Naive thymus-derived CD4-positive, alpha-beta T cell (primary cell): ENCODE measurements around the gene KCNK10. TPM values are rescaled to one million over a fixed set of nuclear protein-coding genes. Genes with fewer than 3 reads are reported as not detected.

Source experiments
- ATAC-seq: fragments of 150-1000 bp; cut with Tn5 transposase; 2 replicates; pipeline ENCODE4 v1.10.0; 2021; ENCODE audit warnings: mild to moderate bottlenecking, moderate library complexity
- CTCF ChIA-PET: fragments of 350-600 bp; sonication (Branson Sonifier 250); formaldehyde crosslinking; loops from one replicate; lab custom pipeline; 2021; ENCODE audit warnings: antibody characterized with exemption; lab: Charles Lee
- POLR2A ChIA-PET: fragments of 350-600 bp; sonication (Branson Sonifier 250); formaldehyde crosslinking; loops from one replicate; lab custom pipeline; 2021; ENCODE audit warnings: antibody characterized with exemption, inconsistent platforms; lab: Charles Lee
- DNase-seq, 9 donors: peaks; one replicate each; pipeline versions ENCODE4 v3.0.0 to v3.0.0-alpha.2; 2020 to 2022; ENCODE audit warnings: mixed read lengths in 1 of 9
- H3K27ac ChIP-seq: one replicate; pipeline ENCODE4 v1.7.0; 2013; ENCODE audit warnings: mild to moderate bottlenecking, low read depth, low read length, moderate library complexity
- H3K27me3 ChIP-seq, 2 donors: one replicate each; pipeline ENCODE4 v1.7.0; 2013; ENCODE audit warnings: low read length in 2 of 2, mild to moderate bottlenecking in 2 of 2, moderate library complexity in 2 of 2; ENCODE audit not compliant: control insufficient read depth in 2 of 2, insufficient read depth in 2 of 2
- H3K36me3 ChIP-seq, 3 experiments: 1 replicate in 2 of 3; 2 replicates in 1 of 3; pipeline ENCODE4 v1.7.0; 2013; ENCODE audit warnings: low read length in 3 of 3, mild to moderate bottlenecking in 3 of 3, moderate library complexity in 1 of 3; ENCODE audit not compliant: insufficient read depth in 3 of 3, control insufficient read depth in 2 of 3
- H3K4me1 ChIP-seq, 2 donors: one replicate each; pipeline ENCODE4 v1.7.0; 2013; ENCODE audit warnings: low read length in 2 of 2, mild to moderate bottlenecking in 2 of 2, moderate library complexity in 1 of 2; ENCODE audit not compliant: control insufficient read depth in 2 of 2, insufficient read depth in 2 of 2
- H3K4me3 ChIP-seq: 2 replicates; pipeline ENCODE4 v1.7.0; 2013; ENCODE audit warnings: mild to moderate bottlenecking, low read length
- H3K9me3 ChIP-seq, 3 experiments: 1 replicate in 2 of 3; 2 replicates in 1 of 3; pipeline ENCODE4 v1.7.0; 2013; ENCODE audit warnings: low read length in 3 of 3; ENCODE audit not compliant: control insufficient read depth in 2 of 3
- H3K27ac Mint-ChIP-seq, 9 donors: one replicate each; pipeline ENCODE4 v1.8.0; 2020 to 2022; ENCODE audit warnings: mixed read lengths in 9 of 9, mild to moderate bottlenecking in 8 of 9, moderate library complexity in 5 of 9, inconsistent platforms in 2 of 9
- H3K27me3 Mint-ChIP-seq, 5 donors: one replicate each; pipeline ENCODE4 v1.8.0; 2021 to 2022; ENCODE audit warnings: mixed read lengths in 5 of 5, mild to moderate bottlenecking in 1 of 5
- H3K36me3 Mint-ChIP-seq, 5 donors: one replicate each; pipeline ENCODE4 v1.8.0; 2020 to 2022; ENCODE audit warnings: mixed read lengths in 5 of 5, mild to moderate bottlenecking in 3 of 5, inconsistent platforms in 1 of 5
- H3K4me1 Mint-ChIP-seq, 7 donors: one replicate each; pipeline ENCODE4 v1.8.0; 2020 to 2022; ENCODE audit warnings: mixed read lengths in 7 of 7, mild to moderate bottlenecking in 3 of 7, inconsistent platforms in 1 of 7
- H3K4me3 Mint-ChIP-seq, 10 donors: one replicate each; pipeline ENCODE4 v1.8.0; 2020 to 2022; ENCODE audit warnings: mild to moderate bottlenecking in 10 of 10, mixed read lengths in 10 of 10, moderate library complexity in 6 of 10, inconsistent platforms in 2 of 10
- H3K9me3 Mint-ChIP-seq, 11 donors: one replicate each; pipeline ENCODE4 v1.8.0; 2020 to 2022; ENCODE audit warnings: mixed read lengths in 11 of 11, mild to moderate bottlenecking in 4 of 11, inconsistent platforms in 1 of 11, moderate library complexity in 1 of 11
- intact Hi-C, 2 donors: fragments of 100-400 bp; cut with micrococcal nuclease; formaldehyde crosslinking; loops; one replicate each; pipeline ENCODE4 v1.15.1; 2023
- polyA plus RNA-seq, 2 donors: library from polyadenylated mRNA; unstranded; fragments of 300-500 nt; fragmentation: Illumina TruSeq; gene quantifications; one replicate each; pipeline ENCODE4 v1.2.3, GENCODE V29; 2021
- total RNA-seq, 6 experiments: library from RNA in 5 of 6; stranded (reverse) in 5 of 6; gene quantifications; 1 replicate in 5 of 6; 2 replicates in 1 of 6; pipeline ENCODE4 v1.2.3 and lab custom pipeline; 2021 to 2026

The KCNK10 gene
- total and polyA plus RNA-seq, 7 experiments from 2014 or later = 0.10 to 0.21 TPM; not detected in 5

DNA sequence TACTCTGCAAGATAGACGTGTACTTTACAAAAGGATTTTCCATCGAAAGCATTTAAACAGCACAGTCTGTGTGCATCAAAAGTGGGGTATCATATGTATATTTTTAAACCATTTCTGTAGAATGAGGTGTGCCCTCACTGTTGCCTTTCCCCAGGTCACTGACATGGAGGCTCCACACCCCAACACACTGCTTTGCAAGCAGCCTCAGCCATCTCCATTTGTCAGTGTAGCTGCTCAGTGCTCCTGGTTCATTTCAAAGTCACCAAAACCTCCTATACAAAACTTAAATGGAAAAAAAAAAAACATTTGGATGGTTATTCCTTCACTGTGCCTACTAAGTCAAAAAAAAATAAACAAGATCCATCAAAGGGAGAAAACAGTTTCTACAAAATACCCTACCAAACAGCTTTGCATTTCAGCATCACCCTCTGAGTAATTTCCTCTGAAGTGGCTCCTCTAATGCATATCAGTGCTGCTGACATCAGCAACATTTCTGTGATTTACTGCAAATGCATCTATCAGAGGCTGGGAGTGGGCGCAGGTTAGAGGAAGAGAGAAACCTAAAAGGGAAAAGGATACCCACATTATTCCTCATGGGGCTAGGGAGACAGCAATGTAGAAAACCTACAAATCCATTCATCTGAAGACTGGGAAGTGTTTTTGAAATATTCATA is 46.0 kb downstream of the KCNK10 start:
- POLR2A ChIA-PET = no interaction called here
- Mint-ChIP-seq H3K4me1 (peaks cover 0 to 3% (median 0%) of the 10 kb centered on the region in 7 donors), H3K27ac (no peak overlapping the region), H3K36me3 (no peaks in the 10 kb centered on the region), H3K9me3 (peaks cover 0 to 6% (median 0%) of the 10 kb centered on the region in 11 donors), H3K4me3 (no peak overlapping the region), H3K27me3 (peaks cover 0 to 36% (median 16%) of the 10 kb centered on the region in 5 donors)
- ATAC-seq = no peak
- no peaks in the 10 kb centered on the region for H3K27me3 ChIP-seq
- H3K36me3 ChIP-seq = no peaks in the 10 kb centered on the region
- no peak for DNase-seq
- intact Hi-C loops = no loop called here
- H3K4me1 ChIP-seq = no peaks in the 10 kb centered on the region
- CTCF ChIA-PET = no interaction called here
- H3K27ac ChIP-seq = no peak overlapping the region
- H3K9me3 ChIP-seq = no peaks in the 10 kb centered on the region
- H3K4me3 ChIP-seq = no peak overlapping the region

DNA sequence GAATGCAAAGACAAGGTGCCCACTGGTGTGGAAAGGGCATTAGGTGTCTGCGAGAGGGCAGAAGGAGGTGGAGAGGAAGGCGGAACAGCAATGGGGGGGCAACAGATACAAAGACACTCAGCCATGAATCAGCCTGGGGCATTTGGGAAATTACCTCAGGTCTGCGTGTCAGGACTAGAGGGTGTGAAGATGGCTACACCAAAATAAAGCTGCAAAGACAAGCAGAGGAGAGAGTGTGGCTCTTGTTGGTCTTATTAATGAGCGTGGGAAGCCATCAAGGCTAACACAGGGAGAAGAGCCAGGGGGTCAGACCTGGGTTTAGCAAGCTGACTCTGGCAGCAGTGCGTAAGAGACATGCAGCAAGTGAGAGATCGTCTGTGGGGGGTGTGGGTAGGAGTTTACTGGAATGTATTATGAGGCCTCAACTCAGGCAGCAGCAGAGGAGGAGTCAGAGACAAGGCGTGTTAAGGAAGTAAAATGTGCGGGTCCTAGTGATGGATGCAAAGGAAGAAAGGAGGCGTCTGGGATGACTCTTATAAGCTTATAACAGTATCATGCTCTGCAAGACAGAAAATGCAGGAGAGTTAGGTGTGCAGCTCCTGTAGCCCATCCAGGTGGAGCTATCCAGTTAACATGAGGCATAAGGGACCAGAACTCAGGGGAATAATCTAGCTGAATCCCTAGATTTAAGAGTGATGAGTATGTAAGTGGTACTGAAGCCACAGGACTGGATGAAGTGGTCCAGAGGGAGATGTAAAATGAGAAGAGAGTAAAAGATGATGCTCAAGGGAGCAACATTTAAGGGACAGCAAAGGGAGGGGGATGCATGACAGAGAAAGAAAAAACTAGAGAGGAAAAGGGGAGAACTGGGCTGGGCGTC is 50.4 kb downstream of the KCNK10 start:
- ATAC-seq (no peak), DNase-seq (no peak)
- Histone ChIP-seq H3K4me1 (no peaks in the 10 kb centered on the region), H3K36me3 (no peaks in the 10 kb centered on the region), H3K9me3 (no peaks in the 10 kb centered on the region), H3K4me3 (no peak overlapping the region), H3K27ac (no peak overlapping the region), H3K27me3 (no peaks in the 10 kb centered on the region)
- Mint-ChIP-seq H3K9me3 (peaks cover 0 to 3% (median 0%) of the 10 kb centered on the region in 11 donors), H3K4me1 (peaks cover 0 to 3% (median 0%) of the 10 kb centered on the region in 7 donors), H3K27ac (no peak overlapping the region), H3K36me3 (no peaks in the 10 kb centered on the region), H3K4me3 (no peak overlapping the region), H3K27me3 (peaks cover 4 to 42% (median 16%) of the 10 kb centered on the region in 5 donors)
- intact Hi-C loops = no loop called here
- CTCF ChIA-PET = interaction anchor here (0.6 kb wide), 1 partner anchor 328 kb away, joined by 4 read pairs; no protein-coding TSS in a partner anchor
- POLR2A ChIA-PET = no interaction called here

GRCh38 chr14:88271205-88271604 is 51.9 kb downstream of the KCNK10 start:
- intact Hi-C loops = no loop called here
- ChIA-PET CTCF (no interaction called here), POLR2A (no interaction called here)
- Mint-ChIP-seq H3K9me3 (peaks cover 0 to 3% (median 0%) of the 10 kb centered on the region in 11 donors), H3K4me1 (peaks cover 0 to 3% (median 0%) of the 10 kb centered on the region in 7 donors), H3K27ac (no peak overlapping the region), H3K4me3 (no peak overlapping the region), H3K27me3 (peaks cover 2 to 40% (median 16%) of the 10 kb centered on the region in 5 donors), H3K36me3 (no peaks in the 10 kb centered on the region)
- H3K27me3 ChIP-seq = no peaks in the 10 kb centered on the region
- ATAC-seq = no peak
- no peak overlapping the region for H3K4me3 ChIP-seq
- no peaks in the 10 kb centered on the region for H3K9me3 ChIP-seq
- no peaks in the 10 kb centered on the region for H3K4me1 ChIP-seq
- DNase-seq = no peak
- no peak overlapping the region for H3K27ac ChIP-seq
- H3K36me3 ChIP-seq = no peaks in the 10 kb centered on the region

- no peak overlapping the region for H3K4me3 ChIP-seq
- no peaks in the 10 kb centered on the region for H3K4me1 ChIP-seq
- no peaks in the 10 kb centered on the region for H3K27me3 ChIP-seq
- H3K27ac ChIP-seq = no peak overlapping the region
- peaks cover 0 to 3% (median 0%) of the 10 kb centered on the region in 11 donors for H3K9me3 Mint-ChIP-seq
- ChIA-PET POLR2A (no interaction called here), CTCF (no interaction called here)
- H3K4me1 Mint-ChIP-seq = peaks cover 0 to 3% (median 0%) of the 10 kb centered on the region in 7 donors
- H3K9me3 ChIP-seq = no peaks in the 10 kb centered on the region
- ATAC-seq = no peak
- no peak for DNase-seq
- H3K4me3 Mint-ChIP-seq = no peak overlapping the region
- H3K36me3 Mint-ChIP-seq = no peaks in the 10 kb centered on the region
- intact Hi-C loops = no loop called here
- H3K27ac Mint-ChIP-seq = no peak overlapping the region
- no peaks in the 10 kb centered on the region for H3K36me3 ChIP-seq
- peaks cover 4 to 41% (median 18%) of the 10 kb centered on the region in 5 donors for H3K27me3 Mint-ChIP-seq
These were observed 52.3 kb downstream of the KCNK10 start for GRCh38 chr14:88270776-88271175.

- H3K4me3 ChIP-seq = no peak overlapping the region
- no peaks in the 10 kb centered on the region for H3K9me3 ChIP-seq
- H3K9me3 Mint-ChIP-seq = peaks cover 0 to 3% (median 0%) of the 10 kb centered on the region in 11 donors
- ChIA-PET CTCF (no interaction called here), POLR2A (no interaction called here)
- H3K4me1 ChIP-seq = no peaks in the 10 kb centered on the region
- no peaks in the 10 kb centered on the region for H3K36me3 Mint-ChIP-seq
- H3K36me3 ChIP-seq = no peaks in the 10 kb centered on the region
- intact Hi-C loops = no loop called here
- no peak overlapping the region for H3K4me3 Mint-ChIP-seq
- no peak for DNase-seq
- H3K4me1 Mint-ChIP-seq = peaks cover 0 to 3% (median 0%) of the 10 kb centered on the region in 7 donors
- no peak overlapping the region for H3K27ac ChIP-seq
- H3K27me3 Mint-ChIP-seq = peaks cover 4 to 44% (median 21%) of the 10 kb centered on the region in 5 donors
- no peaks in the 10 kb centered on the region for H3K27me3 ChIP-seq
- no peak overlapping the region for H3K27ac Mint-ChIP-seq
- ATAC-seq = no peak
These were observed 53.2 kb downstream of the KCNK10 start for GRCh38 chr14:88269806-88270420.

DNA sequence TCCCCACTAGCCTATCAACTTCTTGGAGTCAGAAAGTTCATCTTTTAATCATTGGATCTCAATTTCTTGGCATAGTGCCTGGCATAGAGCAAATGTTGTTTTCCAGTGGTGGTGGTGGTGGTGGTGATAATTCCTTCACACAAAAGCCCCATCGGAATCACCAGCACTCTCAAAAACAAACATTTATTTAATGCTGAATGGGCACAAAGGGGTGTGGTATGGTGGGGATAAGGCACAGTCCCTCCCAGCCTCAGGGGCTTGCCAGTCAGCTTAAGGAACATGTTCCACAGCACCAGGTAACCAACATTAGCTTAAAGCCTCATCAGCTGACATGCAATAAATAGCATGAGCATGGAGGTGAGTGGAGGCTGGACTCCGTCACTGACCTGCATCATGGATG is 56.6 kb downstream of the KCNK10 start:
- Histone ChIP-seq H3K36me3 (no peaks in the 10 kb centered on the region), H3K4me3 (no peak overlapping the region), H3K4me1 (no peaks in the 10 kb centered on the region), H3K27me3 (no peaks in the 10 kb centered on the region), H3K9me3 (no peaks in the 10 kb centered on the region), H3K27ac (no peak overlapping the region)
- Mint-ChIP-seq H3K27ac (no peak overlapping the region), H3K4me1 (no peaks in the 10 kb centered on the region), H3K36me3 (no peaks in the 10 kb centered on the region), H3K27me3 (peaks cover 4 to 35% (median 19%) of the 10 kb centered on the region in 5 donors), H3K4me3 (no peak overlapping the region), H3K9me3 (peaks cover 0 to 3% (median 0%) of the 10 kb centered on the region in 11 donors)
- intact Hi-C loops = no loop called here
- CTCF ChIA-PET = no interaction called here
- DNase-seq (no peak), ATAC-seq (no peak)
- POLR2A ChIA-PET = no interaction called here
